GM18861 (cell line): ENCODE data around the gene TMEM179.
"Not testable (repeated sequence)": the region's sequence is repeated elsewhere in the genome, so short reads cannot be mapped to it uniquely, and the experiment has no call there.

Experiments
- ATAC-seq: cut with Tn5 transposase; IDR thresholded peaks from one replicate; pipeline ENCODE4 v1.9.1; 2021; ENCODE audit not compliant: unreplicated experiment

TMEM179 gene

DNA sequence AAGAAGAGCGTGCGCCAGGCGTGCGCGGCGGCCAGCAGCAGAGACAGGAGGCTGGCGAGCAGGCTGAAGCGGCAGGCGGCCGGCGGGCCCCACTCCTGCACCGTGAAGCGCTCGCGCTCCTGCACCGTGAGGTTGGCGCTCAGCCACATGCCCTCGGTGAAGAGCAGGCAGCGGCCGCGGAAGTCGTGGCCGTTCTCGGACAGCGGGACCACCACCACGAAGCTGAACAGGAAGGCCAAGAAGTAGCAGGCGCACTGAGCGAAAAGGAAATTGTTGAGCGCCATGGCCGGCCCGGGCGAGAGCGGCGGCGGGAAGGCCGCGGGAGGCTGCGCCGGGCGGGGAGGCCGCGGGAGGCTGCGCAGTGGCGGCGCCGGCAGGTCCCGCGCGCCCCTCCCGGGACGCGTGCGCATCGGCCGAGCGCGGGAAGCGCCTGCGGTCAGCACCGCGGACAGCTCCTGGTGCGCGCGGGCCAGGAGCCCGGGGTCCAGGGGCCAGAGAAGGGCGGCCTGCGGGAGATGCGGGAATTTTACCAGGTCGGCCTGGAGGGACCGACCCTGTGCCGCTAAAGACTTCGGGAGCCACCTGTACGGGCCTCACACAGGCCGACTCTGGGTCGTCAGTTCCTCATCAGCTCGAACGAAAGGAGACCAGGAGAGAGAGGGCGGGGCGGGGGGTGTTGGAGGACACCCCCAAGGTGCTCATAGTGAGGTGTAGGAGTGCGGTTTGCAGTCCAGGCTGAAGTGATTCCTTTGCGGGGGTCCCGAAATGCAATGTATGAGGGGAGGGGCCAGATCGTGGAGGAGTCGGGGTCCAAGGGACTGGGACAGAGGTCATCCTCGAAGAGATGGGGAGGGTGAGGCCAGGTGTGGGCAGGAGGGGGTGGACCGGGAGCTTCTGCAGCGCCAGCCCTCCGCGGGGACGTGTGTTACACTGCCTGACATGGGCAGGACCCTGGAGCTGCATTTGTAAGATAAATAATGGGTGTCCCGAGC lies at the start of gene TMEM179:
TMEM179 (minus strand) TSS at position 315 of the 992 bp plus-strand sequence; CDS start at position 284, 31 bp downstream.
- no peak for ATAC-seq

DNA sequence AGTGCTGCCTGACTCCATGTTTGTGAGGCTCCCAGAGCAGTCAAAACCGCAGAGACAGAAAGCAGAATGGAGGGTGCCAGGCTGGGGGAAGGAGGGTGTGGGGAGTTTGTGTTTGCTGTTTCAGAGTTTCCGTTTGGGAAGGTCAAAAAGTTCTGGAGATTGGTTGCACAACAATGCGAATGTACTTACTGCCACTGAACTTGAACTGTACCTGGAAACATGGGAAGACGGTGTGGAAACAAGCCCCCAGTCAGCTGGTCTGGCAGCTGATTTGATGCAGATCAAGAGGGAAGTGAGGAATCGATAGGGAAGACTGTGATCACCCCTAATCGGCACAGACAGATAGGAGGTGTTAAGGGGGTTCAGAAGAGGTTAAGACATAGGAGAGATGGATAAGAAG lies 49.5 kb upstream of the TMEM179 start:
- ATAC-seq = no peak

DNA sequence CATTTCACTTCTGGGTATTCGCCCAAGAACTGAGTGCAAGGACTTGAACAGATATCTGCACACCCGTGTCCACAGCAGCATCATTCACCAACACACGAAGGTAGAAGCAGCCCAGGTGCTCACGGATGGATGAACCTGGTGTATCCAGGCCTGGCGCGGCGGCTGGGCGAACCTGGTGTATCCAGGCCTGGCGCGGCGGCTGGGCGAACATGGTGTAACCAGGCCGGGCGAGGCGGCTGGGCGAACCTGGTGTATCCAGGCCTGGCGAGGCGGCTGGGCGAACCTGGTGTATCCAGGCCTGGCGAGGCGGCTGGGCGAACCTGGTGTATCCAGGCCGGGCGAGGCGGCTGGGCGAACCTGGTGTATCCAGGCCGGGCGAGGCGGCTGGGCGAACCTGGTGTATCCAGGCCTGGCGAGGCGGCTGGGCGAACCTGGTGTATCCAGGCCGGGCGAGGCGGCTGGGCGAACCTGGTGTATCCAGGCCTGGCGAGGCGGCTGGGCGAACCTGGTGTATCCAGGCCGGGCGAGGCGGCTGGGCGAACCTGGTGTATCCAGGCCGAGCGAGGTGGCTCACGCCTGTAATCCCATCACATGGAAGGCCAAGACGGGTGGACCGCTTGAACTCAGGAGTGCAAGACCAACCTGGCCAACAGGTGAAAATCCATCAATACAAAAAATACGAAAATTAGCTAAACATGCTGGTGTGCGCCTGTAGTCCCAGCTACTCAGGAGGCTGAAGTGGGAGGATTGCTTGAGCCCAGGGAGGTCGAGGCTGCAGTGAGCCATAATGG lies 48.8 kb upstream of the TMEM179 start:
- ATAC-seq = not testable (repeated sequence)

DNA sequence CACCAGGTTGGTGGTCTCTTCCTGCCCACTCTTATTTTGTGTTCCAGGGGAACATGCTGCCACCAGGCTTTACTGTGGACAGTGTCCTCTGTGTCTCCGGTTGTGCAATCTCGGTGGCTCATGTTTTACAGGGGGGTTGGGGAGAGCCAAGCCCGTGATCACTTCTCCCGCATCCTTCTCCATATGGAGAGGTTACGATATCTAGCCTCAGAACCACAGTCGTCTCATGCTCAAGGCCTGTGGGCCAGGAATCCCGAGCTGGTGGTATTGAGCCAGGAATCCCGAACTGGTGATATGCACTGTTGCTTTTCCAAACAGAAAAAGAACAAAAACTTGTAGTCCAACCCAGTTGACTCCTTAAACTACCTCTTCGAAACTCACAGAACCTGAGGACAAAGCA lies 47.8 kb upstream of the TMEM179 start:
- no peak for ATAC-seq

DNA sequence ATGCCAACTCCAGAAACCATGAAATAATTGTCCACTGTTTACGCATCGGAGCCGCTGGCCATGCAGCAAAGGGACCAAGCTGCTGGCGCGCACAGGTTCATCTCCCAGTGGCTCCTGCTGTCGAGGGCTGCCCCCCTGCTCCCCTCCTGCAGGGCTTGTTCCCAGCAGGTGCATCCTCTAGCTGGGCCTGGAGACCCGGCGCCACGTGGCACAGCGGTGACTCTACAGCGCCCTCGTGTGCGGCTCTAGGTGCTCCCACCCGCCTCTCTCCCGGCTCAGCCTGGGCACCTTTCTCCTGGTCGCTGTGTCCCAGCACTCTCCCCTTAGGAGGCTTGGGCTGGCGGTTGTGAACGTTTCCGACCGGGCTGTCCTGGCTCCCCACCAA lies 47.3 kb upstream of the TMEM179 start:
- ATAC-seq = no peak

DNA sequence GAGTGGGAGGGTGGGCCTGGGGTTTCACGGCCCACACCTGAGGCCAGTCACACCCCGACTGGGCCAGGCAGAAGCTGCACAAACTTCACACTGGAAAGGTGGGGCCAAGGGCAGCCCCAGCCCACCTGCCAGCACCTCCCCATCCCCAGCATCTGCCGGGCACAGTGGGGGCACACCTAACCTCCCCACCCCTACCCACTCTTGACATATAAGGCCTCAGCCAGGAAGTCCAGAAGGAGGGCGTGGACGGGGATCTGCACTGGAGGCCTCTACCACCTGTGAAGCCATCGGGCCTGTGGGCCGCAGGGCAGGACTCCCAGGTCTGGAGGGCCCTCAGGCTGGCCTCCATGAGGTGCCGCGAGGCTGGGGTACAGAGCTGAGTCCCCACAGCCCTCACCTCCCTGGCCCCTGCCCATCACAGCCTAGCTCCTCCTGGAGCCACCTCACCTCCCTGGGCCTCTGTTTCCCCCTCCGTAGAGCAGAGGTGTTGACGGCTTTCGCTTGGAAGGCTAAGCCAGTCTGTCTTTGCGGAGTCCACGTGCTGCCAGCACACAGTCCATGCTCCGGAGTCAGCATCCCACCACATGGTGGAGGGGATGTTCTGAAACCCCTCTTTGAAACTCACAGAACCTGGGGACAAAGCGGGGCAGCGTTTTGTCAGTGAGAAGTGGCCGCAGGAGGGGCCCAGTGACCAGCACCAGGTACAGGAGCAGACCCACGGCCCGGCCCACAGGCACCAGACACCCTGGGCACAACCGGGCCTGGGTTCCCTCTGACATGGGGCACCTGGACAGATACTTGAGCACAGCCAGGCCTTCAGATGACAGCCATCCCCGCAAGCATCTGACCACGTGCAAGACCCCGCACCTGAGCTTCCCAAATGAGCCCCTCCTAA lies 46.7 kb upstream of the TMEM179 start:
- ATAC-seq = no peak

DNA sequence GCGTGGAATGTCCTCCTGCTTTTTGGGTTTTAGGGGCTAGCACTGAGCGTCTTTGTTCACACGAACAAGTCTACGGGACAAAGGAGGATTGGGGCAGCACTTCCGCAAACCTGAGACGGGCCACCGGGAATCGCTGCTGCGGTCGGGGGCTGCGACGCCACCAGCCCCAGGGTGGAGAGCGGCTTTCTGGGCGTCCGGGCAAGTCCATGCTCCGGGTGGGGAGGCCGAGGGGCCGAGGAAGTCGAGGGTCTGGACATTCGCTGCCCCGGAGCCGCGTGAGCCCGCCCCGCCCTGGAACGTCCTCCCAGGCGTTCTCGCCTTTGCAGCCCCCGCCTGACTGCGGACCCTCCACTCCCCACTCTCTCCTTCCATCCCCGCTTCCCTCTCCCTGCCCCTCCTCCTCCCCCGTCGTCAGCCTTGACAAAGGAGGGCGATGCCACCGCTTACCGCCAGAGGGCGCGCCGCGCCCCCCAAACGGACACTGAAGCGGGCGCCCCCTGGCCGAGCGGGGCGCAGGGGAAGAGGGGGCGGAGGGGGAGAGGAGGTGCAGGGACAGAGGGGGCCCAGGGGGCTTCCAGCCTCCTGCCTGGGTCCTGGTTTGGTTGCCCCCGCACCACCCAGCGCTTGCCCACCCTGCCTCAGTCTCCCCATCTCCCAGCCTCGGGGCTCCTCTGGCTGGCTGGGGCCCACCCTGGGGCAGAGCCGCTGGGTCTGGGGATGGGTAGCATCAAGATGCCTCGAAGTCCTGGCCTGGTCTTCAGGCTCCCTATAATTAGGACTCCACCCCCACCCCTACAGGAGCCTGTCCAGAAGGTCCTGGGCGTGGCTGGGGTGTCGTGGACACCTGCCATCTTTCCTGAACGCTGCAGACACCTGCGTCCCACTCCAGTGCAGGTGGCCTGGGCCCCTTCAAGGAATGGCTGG lies 45.7 kb upstream of the TMEM179 start:
- no peak for ATAC-seq

DNA sequence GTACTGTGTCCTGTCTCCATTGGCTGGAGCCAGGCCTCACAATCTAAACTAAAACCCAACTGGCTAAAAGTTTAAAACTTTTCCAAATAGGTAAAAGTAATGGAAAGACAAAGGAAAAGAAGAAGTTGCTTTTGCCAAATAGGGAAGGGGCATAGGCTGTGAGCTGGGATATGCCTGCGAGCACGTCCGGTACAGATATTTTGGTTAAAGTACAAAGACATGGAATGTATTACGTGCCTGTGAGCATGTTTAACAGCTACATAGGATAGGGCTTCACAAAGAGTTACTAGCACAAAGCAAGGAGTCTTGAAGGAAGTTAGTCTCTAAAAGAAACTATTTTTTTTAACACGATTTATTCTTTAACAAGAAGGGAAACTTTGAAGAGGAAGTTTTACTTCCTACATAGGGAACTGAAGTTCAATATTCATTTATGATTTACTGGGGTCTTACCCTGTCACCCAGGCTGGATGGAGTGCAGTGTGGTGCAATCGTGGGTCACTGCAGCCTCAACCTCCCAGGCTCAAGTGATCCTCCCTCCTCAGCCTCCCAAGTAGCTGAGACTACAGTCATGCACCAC lies 43.0 kb upstream of the TMEM179 start:
- no peak for ATAC-seq

DNA sequence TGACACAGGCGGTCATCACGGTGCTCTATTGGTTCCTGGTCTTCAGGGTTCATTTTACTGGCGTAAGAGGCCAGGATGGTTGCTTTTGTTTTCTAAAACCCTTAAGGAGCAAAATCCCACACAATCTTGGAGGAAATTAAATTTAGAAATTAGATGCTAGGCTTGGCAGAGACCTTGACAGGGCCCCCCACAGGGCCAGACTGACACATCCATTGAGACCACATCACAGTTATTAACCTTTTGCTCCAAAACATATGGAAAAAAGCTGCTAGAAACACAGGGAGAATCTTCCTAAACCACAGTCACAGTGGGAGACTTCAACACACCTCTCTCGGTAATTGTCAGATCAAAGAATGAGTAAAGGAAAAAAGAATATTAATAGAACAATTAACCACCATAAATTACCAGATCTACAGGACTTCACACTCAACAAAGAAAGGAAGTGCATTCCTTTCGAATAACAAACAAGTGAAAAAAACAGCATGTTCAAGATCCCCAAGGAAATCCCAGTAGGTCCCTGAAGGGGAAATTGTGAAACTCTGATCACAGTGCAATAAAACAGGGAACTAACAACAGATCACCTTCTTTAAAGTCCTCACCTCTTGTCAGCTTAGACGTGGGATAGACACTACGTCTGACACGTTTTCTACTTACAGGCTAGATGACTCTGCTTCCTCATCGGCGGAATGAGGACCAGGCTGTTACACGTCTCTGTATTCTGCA lies 40.2 kb upstream of the TMEM179 start:
- ATAC-seq = no peak

DNA sequence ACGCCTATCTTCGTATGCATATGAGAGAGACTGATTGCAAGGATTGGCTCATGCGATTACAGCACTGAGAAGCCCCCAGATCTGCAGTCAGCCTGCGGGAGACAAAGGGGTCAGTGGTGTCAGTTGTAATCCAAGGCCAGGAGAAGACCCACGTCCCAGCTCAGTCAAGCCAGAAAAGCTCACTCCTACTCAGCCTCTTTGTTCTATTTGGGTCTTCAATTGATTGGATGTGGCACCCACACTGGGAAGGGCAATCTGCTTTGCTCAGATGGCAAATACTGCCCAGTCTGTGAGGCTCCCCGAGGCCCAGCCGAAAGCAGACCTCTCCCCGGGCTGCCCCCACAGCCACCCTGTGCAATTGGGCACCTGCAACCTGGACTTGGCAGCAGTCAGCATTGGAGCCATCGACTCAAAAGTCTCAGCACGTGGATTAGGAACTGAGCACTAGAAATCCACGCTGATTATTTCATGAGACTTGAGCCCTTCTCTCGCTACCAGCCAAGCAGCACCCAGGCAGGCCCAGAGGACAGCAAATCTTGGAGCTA lies 39.6 kb upstream of the TMEM179 start:
- no peak for ATAC-seq

DNA sequence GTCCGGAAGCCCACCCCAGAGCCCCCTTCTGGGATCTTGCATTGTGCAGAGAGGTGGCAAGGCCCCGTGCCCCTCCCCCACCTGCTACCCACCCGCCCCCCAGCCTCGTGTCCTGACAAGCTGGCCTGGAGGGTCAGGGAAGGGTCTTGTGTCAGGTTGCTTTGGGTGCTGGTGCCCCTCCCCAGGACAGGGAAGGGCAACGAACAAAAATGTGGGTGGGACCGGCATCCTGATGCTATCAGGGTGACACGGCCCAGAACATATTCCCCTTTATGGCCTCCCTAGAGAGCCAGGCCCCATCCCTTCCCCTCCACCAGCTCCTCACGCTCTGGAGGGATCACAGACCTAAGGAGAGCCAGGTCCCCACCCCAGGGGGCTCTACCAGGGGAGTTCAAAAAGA lies 38.7 kb upstream of the TMEM179 start:
- ATAC-seq = no peak

DNA sequence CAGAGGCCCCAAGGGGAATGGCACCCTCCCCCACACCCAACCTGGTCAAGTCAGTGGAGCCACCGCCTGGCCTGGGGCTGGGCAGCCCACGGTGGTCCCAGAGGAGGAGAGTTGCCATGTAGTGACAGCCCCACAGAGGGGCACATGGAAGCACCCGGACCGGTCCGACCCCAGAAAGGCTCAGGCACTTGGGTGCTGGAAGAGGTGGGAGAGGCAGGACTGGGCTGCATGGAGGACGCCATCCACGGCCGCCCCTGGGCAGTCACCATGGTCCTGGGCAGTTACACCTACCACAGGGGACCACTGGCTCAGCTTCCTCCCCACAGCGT lies 37.9 kb upstream of the TMEM179 start:
- no peak for ATAC-seq

DNA sequence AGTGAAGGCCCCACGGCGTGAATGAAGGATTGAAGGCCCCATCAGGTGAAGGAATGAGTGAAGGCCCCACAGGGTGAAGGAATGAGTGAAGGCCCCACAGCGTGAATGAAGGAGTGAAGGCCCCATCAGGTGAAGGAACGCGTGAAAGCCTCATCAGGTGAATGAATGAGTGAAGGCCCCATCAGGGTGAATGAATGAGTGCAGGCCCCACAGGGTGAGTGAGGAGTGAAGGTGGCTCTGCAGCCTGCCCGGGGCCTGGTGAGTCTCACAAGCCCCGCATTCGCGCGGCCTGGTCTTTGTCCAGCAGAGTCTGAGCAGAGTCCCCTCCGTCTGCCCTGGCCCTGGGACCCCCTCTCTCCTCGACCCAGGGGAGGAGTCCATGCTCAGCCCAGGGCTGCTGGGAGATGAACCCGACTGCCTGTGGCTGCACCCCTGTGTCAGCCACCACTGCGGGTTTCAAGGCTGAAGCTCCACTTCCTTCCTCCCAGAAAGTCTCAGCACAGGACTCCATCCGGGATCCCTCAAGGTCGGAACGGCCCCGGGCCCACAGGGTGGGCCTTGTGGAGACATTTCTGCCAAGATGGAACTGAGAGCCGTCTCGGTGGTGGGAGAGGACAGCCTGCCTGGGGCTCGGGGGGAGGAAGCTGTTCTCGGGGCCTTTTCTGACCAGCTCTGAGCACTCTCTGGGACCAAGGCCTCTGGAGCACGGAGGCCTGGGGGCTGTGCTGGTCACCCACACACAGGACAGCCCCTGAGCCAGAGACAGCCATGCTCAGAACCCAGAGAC lies 37.4 kb upstream of the TMEM179 start:
- no peak for ATAC-seq

DNA sequence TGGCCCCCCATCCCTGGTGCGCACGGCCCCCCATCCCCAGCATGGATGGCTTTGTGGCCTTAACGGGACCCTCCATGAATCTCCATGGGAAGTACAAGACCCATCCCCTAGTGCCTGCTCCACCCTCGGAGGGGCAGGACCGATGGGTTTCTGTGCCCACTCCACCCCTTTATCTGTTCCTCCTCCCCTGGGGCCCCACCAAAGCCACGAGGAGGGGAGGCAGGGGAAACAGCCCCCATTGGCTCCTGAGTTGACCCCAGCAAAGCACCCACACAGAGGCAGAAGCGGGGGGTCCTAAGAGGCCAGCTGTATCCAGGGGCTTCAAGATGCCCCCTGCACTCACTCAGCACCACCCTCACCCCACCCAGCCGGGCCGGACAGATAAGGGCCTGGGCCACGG lies 36.1 kb upstream of the TMEM179 start:
- no peak for ATAC-seq

DNA sequence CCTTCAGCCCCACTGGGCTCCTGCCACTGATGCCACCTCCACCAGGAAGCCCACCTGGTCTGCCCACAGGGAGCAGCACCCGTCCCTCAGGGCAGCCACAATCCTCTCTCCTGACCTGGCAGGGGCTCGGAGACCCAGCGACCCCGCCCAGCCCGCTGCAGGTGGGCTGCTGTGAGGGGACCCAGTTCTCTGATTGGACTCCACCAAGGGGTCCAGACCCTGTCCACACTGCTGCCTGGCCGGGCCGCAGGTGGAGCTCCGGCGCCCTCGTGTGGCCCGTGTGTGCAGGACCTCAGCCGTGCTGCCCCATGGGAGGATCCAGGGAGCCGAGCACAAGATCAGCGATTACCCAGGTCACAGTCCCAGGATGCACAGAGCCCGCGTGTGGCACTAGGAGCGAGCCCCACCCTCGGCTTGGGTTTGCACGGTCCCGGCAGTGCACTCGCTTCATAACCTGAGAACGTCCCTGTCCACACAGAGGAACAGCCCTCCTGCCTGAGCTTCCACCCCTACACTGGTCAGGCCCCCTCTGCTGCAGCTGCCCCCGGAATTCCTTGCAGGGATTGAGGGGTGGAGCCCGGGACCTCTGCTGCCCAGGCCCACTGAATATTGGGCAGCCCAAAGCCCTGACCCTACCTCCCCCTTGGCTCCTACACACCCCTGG lies 35.4 kb upstream of the TMEM179 start:
- ATAC-seq = no peak

DNA sequence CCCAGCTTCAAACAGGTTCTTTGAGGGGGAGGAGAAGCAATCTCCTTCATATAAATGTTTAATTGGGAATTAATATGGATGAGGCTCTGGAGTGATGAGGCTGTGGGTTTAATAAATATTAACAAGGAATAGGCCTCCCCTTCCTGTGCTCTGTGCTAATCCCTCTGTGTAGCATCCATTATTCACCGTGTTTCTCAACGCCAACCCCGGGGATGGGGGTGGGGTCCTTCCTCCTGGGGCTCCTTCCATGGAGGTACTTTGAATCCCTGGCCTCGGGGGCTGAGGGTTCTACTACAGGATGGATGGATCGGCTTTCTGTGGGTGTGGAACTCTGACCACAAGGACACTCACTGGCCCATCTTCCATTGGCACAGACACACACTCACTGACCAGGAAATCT lies 34.9 kb upstream of the TMEM179 start:
- no peak for ATAC-seq

DNA sequence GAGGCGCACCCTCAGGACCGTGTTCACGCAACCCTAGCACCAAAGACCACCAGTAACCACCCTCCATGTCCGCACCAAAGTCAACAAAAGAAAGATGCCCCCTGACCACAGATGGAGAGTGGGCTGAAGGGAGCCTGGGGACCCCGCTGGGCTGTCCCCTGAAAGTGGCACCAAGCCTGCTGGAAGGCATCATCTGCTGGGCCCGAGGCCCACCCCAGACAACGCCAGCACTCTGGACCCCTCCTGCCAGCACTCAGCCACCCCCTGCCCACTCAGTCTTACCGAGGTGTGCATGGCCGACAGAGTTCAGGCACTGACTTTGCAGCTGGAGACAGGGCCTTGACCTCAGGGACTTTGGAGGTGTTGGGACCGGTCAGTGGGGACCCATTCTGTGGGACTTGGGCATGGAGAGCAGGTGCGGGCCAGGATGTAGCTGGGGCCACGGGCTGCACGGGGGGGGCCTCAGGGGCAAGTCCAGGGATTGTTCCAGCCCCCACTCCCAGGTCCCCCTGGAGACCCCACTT lies 34.4 kb upstream of the TMEM179 start:
- no peak for ATAC-seq
